Smooth muscle cell (in vitro differentiated cells): Measurements from ENCODE around the gene ZNRF3. TPM values are rescaled to one million over a fixed set of nuclear protein-coding genes. Genes with fewer than 3 reads are reported as not detected.

ENCODE experiments used
- DNase-seq: peaks from one replicate; lab custom pipeline; 2025; ENCODE audit not compliant: unreplicated experiment; lab: John Stamatoyannopoulos, UW
- H2AFZ ChIP-seq: fragments of 200-600 bp; sonication (generic); 2 replicates; pipeline ENCODE4 v1.6.0; 2016; ENCODE audit warnings: antibody characterized with exemption, low read depth, mild to moderate bottlenecking
- H3F3A ChIP-seq: fragments of 200-600 bp; sonication (generic); 2 replicates; pipeline ENCODE4 v1.6.0; 2017; ENCODE audit warnings: antibody characterized with exemption, low read depth
- H3K27ac ChIP-seq: fragments of 200-600 bp; sonication (generic); 2 replicates; pipeline ENCODE4 v1.5.1; 2016; ENCODE audit warnings: low read depth, mild to moderate bottlenecking
- H3K27me3 ChIP-seq: fragments of 200-600 bp; sonication (generic); 2 replicates; pipeline ENCODE4 v1.6.1; 2016; ENCODE audit warnings: low read depth, mild to moderate bottlenecking
- H3K36me3 ChIP-seq: fragments of 200-600 bp; sonication (generic); 2 replicates; pipeline ENCODE4 v1.5.1; 2016; ENCODE audit warnings: low read depth
- H3K4me1 ChIP-seq: fragments of 200-600 bp; sonication (generic); 2 replicates; pipeline ENCODE4 v1.5.1; 2016; ENCODE audit warnings: low read depth
- H3K4me2 ChIP-seq: fragments of 200-600 bp; sonication (generic); 2 replicates; pipeline ENCODE4 v1.6.0; 2016; ENCODE audit warnings: mild to moderate bottlenecking
- H3K4me3 ChIP-seq: fragments of 200-600 bp; sonication (generic); 2 replicates; pipeline ENCODE4 v1.5.1; 2016; ENCODE audit warnings: mild to moderate bottlenecking
- H3K79me2 ChIP-seq: fragments of 200-600 bp; sonication (generic); 2 replicates; pipeline ENCODE4 v1.6.0; 2016; ENCODE audit warnings: low read depth, mild to moderate bottlenecking
- H3K9ac ChIP-seq: fragments of 200-600 bp; sonication (generic); 2 replicates; pipeline ENCODE4 v1.6.0; 2016; ENCODE audit warnings: low read depth
- H3K9me3 ChIP-seq: fragments of 200-600 bp; sonication (generic); replicated peaks from 2 replicates; pipeline ENCODE4 v1.5.1; 2016; ENCODE audit warnings: low read depth
- H4K20me1 ChIP-seq: fragments of 200-600 bp; sonication (generic); 2 replicates; pipeline ENCODE4 v1.6.0; 2016; ENCODE audit warnings: low read depth
- CTCF ChIP-seq: fragments of 200-600 bp; sonication (generic); IDR thresholded peaks from 2 replicates; pipeline ENCODE4 v1.5.1; 2017; ENCODE audit warnings: borderline replicate concordance, mild to moderate bottlenecking, antibody characterized with exemption; ENCODE audit not compliant: insufficient read depth, poor library complexity, severe bottlenecking
- WGBS: methylation state at CpG from one replicate; pipeline ENCODE4 v1.1.7; 2016; ENCODE audit warnings: low lambda C conversion rate; 5-methylcytosine and 5-hydroxymethylcytosine counted together
- polyA plus RNA-seq: library from polyadenylated mRNA; unstranded; fragments of >200 nt; fragmentation: Nextera tagmentation; extraction: Ambion mirVana; gene quantifications from 2 replicates; pipeline ENCODE4 v1.2.1, GENCODE V29; 2016
- total RNA-seq: library from RNA; depleted of rRNA; stranded (reverse); fragments of >200 nt; gene quantifications from 2 replicates; pipeline ENCODE4 v1.2.3, GENCODE V29; 2014

ZNRF3 gene
- total and polyA plus RNA-seq, 2 experiments from 2014 or later = 4.7 to 5.5 TPM

DNA sequence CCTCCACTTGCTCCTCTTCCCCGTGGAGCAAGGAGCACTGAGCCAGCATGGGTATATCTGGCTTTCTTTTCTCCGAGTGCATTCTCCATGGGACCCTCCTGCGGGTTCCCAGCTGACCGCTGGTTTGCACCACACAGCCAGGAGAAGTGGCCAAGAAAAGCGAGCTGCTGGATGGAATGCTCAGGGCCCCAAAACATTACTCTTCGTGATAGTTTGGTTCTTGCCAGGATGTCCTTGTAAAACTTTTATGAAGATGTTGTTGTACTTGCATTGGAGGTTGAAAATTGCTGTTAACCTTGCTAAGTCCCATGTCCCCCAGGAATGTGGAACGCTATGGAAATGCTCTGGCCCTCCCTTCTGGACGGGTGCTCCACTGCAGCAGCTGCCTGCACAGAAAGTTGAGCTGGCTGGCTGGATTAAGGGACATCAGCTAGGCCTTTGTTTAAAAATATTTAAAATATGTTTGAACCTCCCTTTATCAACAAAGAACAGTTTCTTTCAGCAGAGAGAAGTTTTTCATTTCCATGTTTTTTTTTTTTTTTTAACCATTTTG lies 68.7 kb downstream of the ZNRF3 start:
- Histone ChIP-seq H3K27ac (no peak overlapping the region), H3K36me3 (no peaks in the 10 kb centered on the region), H3K79me2 (peaks cover 13% of the 10 kb centered on the region), H3K27me3 (no peaks in the 10 kb centered on the region), H3K4me2 (no peak overlapping the region), H3K4me3 (no peak overlapping the region), H3K9ac (no peak overlapping the region), H3K4me1 (peaks cover 17% of the 10 kb centered on the region), H3F3A (no peaks in the 10 kb centered on the region), H3K9me3 (no peaks in the 10 kb centered on the region), H4K20me1 (peaks cover 39% of the 10 kb centered on the region), H2AFZ (no peak overlapping the region)
- WGBS = 69% methylated on average over 8 of the region's 8 CpGs
- TF ChIP-seq CTCF = no peak
- DNase-seq = no peak

DNA sequence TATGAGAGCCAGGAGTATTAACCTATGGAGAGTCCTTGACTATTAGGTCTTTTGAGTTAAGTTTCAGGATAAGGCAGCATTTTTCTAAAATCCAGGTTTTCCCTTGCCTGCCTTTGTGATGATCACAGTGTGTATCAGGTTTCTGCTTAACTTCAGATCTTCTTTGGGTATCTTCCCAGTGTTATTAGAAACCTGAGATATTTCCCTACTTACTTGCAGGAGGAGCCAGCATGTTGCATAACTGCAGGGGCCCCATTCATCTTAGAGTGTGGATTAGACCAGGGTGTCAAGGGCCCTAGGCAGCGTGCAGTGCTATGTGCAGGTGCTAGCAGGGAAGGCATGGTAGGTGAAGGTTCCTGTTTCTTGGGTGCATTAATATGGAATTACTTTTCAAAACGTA lies 69.5 kb downstream of the ZNRF3 start:
- Histone ChIP-seq H3K9me3 (no peaks in the 10 kb centered on the region), H3K4me2 (no peak overlapping the region), H3K4me3 (no peak overlapping the region), H3K27ac (no peak overlapping the region), H3K9ac (no peak overlapping the region), H3K36me3 (no peaks in the 10 kb centered on the region), H3K4me1 (peaks cover 17% of the 10 kb centered on the region), H3F3A (no peaks in the 10 kb centered on the region), H4K20me1 (peaks cover 44% of the 10 kb centered on the region), H2AFZ (no peak overlapping the region), H3K79me2 (peaks cover 12% of the 10 kb centered on the region), H3K27me3 (no peaks in the 10 kb centered on the region)
- no peak for DNase-seq
- no peak for TF ChIP-seq CTCF
- 84% methylated on average over 2 of the region's 2 CpGs for WGBS

GRCh38 chr22:28953403-28953802 lies 70.0 kb downstream of the ZNRF3 start:
- peaks cover 46% of the 10 kb centered on the region for H4K20me1 ChIP-seq
- no peaks in the 10 kb centered on the region for H3K36me3 ChIP-seq
- H3K4me3 ChIP-seq = no peak overlapping the region
- H2AFZ ChIP-seq = no peak overlapping the region
- TF ChIP-seq CTCF = no peak
- DNase-seq = no peak
- no peaks in the 10 kb centered on the region for H3K9me3 ChIP-seq
- peaks cover 8% of the 10 kb centered on the region for H3K79me2 ChIP-seq
- H3K4me2 ChIP-seq = no peak overlapping the region
- peaks cover 17% of the 10 kb centered on the region for H3K4me1 ChIP-seq
- H3K27me3 ChIP-seq = no peaks in the 10 kb centered on the region
- no peaks in the 10 kb centered on the region for H3F3A ChIP-seq
- no peak overlapping the region for H3K27ac ChIP-seq
- 86% methylated on average over 2 of the region's 2 CpGs for WGBS
- no peak overlapping the region for H3K9ac ChIP-seq
